Mesenteric fat pad (tissue), 1 donor: ENCODE results near the gene VRTN. TPM values are rescaled to one million over a fixed set of nuclear protein-coding genes. Genes with fewer than 3 reads are reported as not detected.
"Not testable (repeated sequence)": the region's sequence is repeated elsewhere in the genome, so short reads cannot be mapped to it uniquely, and the experiment has no call there.

ENCODE experiments used
- DNase-seq: peaks from one replicate; pipeline ENCODE4 v3.0.0-alpha.2; 2020; ENCODE audit warnings: low spot score
- long read RNA-seq: library from polyadenylated mRNA; unstranded; transcript quantifications from one replicate; pipeline ENCODE4 v2.0.0, GENCODE V29; 2020
- total RNA-seq: library from RNA; stranded (reverse); fragmentation: NEBNext Ultra II Directional; extraction: Animal tissue kit (Norgen Biotek cat#: 25700); gene quantifications from one replicate; pipeline ENCODE4 v1.2.1, GENCODE V29; 2021
- donor health status: DM: yes; HTN: yes; CAD: no.

VRTN gene, protein sequence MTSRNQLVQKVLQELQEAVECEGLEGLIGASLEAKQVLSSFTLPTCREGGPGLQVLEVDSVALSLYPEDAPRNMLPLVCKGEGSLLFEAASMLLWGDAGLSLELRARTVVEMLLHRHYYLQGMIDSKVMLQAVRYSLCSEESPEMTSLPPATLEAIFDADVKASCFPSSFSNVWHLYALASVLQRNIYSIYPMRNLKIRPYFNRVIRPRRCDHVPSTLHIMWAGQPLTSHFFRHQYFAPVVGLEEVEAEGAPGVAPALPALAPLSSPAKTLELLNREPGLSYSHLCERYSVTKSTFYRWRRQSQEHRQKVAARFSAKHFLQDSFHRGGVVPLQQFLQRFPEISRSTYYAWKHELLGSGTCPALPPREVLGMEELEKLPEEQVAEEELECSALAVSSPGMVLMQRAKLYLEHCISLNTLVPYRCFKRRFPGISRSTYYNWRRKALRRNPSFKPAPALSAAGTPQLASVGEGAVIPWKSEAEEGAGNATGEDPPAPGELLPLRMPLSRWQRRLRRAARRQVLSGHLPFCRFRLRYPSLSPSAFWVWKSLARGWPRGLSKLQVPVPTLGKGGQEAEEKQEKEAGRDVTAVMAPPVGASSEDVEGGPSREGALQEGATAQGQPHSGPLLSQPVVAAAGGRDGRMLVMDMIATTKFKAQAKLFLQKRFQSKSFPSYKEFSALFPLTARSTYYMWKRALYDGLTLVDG
- total RNA-seq, result not detected
- long read RNA-seq, result 0 reads

DNA sequence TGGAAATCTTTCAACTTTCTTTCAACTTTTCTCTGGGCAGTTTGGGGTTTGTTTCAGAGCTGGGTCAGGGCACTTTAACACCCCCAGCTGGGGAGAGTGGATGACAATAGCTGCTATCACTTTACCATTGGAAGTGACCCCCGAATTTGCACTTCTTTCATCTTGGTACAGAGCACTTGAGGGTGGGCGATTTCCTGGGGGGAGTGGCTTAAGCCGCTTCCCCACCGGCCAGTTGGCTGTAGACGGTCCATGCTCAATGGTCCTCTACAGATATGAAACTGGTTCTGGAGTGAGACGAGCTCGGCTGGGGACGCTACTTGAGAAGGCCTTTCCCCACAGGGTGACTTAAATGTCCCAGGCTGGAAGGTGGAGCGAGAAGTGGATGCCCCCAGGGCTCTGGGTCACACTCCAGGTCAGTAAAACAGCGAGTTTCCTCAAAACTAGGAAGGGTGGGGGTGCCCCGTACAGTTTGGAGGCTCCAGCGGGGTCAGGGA, at the start of gene VRTN:
Gene VRTN (plus strand): TSS at position 231 of the 494 bp plus-strand sequence. CDS start 8,313 bp downstream, outside the sequence.
- no peak for DNase-seq

DNA sequence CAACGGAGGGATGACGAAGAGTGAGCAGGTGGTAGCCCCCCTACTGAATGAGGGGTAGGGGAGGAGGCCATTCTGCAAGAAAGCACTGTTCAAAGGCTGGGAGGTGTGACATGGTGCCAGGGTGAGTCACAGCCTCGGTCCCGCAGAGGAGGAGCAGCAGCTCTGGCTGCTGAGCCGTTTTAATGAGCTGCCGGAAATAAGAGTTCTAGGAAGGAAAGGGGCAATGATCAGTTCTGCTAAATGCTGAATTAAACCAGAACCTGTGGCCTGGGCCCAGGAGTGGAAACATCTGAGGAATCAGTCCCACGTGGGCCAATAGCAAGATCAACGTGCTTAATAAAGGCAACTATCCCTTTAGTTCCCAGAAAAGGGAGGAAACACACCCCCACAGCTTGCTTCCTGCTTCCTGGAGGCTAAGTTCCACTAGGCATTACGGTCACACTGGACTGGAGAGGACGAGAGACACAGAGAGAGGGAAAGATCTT, 49.2 kb upstream of the VRTN start:
- no peak for DNase-seq

DNA sequence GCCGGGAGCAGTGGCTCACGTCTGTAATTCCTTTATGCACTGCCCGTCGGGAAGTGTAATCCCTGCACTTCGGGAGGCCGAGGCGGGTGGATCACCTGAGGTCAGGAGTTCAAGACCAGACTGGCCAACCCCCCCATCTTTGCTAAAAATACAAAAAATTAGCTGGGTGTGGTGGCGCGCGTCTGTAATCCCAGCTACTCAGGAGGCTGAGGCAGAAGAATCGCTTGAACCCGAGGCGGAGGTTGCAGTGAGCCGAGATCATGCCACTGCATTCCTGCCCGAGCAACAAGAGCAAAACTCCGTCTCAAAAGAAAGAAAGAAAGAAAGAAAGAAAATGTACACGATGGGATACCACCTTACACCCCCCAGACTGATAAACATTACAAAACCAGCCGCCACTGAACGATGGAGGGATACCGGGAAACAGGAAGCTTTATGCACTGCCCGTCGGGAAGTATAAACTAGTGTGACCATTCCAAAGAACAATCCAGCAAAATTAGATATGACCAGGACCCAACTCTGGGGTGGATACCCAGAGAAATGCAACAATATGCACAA, 46.6 kb upstream of the VRTN start:
- no peak for DNase-seq

DNA sequence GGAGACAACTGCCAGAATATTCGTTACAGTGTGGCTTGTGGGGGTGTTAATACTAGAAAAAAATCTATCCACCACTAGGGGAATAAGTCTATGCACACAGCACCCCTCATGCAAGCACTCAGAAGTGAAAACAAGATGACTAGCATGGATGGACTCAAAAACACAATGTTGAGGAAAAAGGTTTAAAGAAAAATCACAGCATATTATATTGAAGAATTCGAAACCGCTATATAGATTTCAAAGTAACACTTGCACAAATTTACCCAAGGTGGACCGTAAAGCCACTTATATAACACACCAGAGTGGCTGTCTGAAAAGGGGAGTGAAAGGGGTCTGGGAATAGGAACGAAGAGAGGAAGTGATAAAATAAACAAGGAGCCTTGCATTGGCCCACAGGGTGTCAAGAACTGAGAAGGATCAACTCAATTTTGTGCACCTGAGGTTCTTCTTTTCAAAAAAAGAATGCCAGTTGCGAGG, 46.1 kb upstream of the VRTN start:
- no peak for DNase-seq

DNA sequence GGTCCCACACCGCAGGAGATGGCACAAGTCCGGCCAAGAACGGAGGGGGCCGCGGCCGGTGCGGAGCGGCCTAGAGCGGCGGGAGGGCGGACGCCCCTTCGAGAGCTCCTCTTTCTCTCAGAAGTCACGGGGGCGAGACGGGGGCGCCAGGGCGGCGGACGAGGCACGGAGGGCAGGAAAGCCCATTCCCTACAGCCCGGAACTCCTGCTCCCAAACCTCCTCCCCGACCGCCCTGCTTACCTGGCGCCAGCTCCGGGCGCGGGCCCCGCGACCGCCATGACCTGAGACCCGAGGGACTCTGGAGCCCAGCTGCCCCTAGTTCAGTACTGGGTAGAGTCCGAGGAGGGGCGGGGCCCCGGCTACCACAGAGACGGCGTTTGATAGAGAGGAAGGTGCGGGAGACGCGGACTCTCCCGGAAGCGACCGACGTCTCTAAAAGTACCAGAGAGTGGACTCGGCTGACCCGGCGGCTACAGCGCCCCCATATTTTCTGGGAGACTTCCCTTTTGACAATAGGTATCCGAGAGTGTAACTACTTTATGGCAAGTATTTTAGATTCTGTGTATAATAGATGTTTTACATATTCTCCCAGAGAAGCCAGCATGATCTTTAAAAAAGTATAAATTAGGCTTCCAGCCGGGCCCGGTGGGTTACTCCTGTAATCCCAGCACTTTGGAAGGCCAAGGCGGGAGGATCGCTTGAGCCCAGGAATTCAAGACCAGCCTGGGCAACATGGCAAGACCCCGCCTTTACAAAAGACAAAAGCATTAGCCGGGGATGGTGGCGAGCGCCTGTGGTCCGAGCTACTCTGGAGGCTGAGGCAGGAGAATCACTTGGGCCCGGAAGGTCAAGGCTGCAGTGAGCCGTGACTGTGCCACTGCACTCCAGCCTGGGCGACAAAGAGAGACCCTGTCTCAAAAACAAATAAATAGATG, 45.4 kb upstream of the VRTN start, which contains the start of gene ABCD4:
Gene ABCD4 (minus strand): TSS at position 301 of the 936 bp plus-strand sequence. CDS start 22 bp downstream, at position 279.
- DNase-seq, result peak; percentile 96

DNA sequence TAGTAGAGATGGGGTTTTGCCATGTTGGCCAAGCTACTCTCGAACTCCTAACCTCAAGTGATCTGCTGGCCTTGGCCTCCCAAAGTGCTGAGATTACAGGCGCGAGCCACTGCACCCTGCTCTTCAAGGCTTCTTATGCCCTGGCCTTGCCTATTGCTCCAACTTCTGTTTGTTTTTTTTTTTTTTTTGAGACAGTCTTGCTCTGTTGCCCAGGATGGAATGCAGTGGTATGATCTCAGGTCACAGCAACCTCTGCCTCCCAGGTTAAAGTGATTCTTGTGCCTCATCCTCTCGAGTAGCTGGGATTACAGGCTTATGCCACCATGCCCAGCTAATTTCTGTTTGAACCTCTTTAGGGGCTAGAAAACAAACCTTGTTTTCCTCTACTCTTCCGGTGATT, 39.6 kb upstream of the VRTN start:
- no peak for DNase-seq

DNA sequence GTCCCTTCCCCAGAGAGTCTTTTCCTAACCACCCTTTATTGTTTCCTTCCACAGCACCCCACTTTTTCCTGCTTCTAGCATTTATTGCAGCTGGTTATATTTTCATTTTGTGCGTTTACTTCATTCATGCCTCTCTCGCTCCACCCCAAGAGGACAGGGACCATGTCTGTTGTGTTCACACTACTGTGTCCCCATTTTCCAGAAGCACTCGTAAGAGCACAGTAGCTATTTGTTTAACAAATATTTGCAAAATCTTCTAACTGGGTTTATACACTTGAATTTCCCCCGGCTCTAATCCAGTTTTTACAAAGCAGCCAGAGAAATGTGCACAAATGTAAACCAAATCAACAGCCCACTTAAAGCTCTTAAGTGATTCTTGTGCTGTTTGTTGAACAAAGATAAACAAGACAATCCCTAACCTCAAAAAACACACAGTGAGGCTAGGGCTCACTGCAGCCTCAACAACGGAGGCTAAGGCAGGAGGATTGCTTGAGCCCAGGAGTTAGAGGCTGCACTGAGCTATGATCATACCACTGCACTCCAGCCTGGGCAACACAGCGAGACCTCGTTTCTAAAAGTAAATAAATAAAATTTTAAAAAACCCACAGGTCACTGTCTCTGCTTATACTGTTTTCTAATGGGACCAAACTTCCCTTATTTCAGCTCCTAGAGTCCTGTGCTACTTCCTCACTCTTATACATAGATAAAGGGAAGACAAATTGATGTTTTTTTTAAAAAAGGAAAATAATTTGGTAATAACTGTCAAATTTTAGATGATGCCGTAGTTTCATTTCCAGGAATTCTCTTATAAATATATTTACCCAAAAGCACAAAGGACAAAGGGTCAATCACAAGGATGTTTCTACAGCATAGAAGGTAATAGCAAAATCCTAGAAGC, 38.9 kb upstream of the VRTN start:
- no peak for DNase-seq

DNA sequence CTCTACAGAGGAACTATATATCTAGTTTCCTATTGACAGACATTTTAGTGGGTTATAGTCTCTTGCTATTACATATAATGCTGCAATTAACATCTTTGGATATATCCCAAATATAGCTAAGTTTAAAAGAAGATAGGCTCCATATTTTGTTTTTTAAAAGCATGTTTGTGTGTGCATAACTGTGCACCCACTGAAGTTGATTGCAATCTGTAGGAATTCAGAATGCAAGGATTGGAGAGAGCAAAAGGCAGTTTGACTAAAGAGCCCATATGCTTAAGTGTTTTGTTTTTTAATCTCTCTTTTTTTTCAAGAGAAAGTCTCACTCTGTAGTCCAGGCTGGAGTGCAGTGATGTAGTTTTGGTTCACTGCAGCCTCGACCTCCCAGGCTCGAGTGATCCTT, 36.1 kb upstream of the VRTN start:
- DNase-seq, result no peak

DNA sequence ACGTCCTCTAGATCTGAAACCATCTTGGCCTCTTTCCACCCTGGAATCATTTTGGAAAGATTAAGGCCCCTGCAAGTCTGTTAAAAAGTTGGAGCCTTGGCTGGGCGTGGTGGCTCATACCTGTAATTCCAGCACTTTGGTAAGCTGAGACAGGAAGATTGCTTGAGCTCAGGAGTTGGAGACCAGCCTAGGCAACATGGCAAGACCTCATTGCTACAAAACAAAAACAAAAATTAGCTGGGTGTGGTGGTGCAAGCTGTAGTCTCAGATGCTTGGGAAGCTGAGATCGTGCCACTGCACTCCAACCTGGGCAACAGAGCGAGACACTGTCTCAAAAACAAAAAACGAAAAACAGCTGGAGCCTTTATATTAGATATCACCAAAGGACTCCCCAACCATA, 34.7 kb upstream of the VRTN start:
- no peak for DNase-seq

DNA sequence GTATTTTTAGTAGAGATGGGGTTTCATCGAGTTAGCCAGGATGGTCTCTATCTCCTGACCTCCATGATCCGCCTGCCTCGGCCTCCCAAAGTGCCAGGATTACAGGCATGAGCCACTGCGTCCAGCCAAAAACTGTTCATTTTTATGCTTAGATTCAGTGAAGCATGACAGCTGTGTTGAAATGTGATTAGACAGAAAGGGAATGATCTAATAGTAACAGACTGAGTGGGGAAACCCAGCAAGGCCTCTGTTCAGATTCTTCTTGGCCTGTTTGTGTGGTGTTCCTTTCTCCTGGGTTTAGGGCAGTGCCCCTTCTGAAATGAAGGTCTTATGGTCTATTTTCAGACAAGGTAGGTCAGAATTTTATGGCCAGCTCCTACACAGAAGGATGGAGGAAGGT, 33.7 kb upstream of the VRTN start:
- DNase-seq, result no peak

DNA sequence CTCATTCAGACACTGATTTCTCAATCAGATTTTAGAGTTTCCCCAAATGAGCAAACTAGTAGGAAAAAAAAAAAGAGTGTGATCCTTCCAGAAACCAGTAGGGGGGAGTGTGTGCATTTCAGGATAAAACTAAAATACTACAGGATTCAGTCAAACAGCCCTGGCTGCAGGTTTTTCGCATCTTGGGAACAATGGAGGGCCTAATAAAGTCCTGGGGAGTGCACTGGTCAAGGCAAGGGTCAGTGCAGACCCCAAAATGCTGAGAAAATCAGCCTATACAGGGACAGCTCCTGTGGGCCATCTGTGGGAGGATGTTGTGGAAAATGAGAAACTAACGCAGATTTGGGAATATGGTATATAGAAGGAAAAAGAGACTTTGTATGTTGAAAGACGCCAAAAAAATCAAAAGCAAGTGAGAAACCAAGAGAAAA, 23.3 kb upstream of the VRTN start:
- no peak for DNase-seq

DNA sequence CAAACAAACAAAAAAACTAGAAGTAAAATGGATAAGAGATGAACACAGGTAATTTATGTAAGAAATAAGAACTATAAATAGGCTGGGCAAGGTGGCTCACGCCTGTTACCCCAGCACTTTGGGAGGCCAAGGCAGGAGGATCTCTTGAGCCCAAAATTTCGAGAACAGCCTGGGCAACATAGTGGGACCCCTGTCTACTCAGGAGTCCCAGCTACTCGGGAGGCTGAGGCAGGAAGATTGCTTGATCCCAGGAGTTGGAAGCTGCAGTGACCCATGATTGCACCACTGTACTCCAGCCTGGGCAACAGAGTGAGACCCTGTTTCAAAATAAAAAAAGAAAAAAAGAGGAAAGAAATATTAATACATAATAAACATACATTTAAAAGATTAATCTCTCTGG, 22.8 kb upstream of the VRTN start:
- no peak for DNase-seq

DNA sequence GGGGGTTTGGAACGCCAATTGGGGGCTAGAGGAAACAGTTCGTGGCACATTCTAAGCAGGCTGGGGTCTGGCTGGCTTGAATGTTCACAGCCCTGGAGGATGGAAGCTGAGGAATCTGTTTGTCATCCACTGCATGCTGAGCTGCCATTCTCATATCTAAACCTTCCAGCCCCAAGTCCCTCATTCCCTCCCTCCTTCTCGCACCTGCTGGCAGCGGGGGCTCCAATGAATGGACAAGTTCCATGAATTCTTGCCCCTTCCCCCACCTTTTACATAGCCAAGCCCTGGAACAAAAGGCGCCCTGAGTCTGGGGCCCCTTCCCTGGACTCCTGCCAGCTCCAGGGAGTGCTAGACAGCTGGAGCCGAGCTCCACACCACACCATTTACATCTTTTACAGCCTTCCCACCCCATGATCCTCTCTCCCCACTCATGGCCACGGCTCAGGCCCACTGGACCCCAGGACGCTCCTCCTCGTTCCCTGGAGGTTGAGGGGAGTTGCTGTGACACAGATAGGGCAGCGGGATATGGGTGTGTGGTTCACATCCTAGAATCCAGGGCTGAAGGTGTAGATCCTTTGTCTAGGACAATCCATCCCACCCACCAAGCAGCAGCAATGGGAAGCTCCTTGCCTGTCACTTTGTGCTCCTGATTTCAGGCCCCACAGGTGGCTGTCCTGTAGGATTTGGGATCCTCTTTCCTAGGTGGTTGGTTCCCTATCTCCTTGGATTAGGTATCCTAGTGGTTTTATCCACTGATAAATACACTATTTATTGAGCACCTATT, 21.7 kb upstream of the VRTN start:
- DNase-seq, result no peak

DNA sequence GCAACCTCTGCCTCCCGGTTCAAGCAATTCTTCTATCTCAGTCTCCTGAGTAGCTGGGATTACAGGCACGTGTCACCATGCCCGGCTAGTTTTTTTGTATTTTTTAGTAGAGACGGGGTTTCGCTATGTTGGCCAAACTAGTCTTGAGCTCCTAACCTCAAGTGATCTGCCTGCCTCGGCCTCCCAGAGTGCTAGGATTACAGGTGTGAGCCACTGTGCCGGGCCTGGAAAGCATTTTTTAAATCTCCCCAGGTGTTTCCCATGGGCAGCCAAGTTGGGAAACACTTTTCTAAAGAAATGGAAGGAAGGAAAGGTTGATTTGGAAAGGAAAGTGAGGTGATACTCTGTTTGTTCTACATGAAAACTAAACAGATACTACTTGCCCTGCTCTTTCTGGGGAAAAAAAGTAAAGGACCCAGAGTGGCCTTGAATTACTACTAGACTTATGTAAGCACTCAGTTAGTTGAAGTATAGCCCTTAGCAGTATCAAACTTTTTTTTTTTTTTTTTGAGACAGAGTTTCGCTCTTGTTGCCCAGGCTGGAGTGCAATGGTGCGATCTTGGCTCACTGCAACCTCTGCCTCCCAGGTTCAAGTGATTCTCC, 18.2 kb upstream of the VRTN start:
- DNase-seq, result not testable (repeated sequence)

DNA sequence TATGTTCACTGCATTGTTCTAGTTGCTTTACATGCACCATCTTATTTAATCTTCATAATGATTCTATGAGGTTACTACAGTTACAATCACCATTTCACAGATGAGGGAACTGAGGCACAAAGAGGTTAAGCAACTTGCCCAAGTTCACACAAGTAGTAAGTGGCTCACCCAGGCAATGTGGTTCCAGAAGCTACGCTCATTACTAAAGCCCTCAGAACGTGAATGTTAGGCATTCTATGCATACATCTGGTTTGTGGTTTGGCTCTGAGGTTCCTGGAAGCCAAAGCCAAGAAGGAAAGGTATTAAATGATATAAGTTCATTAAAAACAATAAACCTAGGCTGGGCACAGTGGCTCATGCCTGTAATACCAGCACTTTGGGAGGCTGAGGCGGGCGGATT, 14.4 kb upstream of the VRTN start:
- DNase-seq, result no peak

DNA sequence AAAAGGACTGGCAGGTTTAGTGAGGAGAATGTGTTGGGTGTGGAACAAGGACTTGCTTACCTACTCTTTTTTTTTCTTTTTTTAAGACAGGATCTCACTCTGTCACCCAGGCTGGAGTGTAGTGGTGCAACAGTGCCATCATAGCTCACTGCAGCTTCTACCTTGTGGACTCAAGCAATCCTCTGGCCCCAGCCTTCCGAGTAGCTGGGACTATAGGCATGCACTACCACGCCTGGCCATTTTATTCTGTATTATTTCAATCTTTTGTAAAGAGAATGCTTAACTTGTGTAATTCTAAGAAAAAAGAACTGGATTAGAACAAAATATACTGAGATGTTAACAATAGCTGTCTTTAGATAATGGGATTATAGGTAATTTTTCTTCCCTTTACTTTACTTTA, 1.9 kb upstream of the VRTN start:
- no peak for DNase-seq

DNA sequence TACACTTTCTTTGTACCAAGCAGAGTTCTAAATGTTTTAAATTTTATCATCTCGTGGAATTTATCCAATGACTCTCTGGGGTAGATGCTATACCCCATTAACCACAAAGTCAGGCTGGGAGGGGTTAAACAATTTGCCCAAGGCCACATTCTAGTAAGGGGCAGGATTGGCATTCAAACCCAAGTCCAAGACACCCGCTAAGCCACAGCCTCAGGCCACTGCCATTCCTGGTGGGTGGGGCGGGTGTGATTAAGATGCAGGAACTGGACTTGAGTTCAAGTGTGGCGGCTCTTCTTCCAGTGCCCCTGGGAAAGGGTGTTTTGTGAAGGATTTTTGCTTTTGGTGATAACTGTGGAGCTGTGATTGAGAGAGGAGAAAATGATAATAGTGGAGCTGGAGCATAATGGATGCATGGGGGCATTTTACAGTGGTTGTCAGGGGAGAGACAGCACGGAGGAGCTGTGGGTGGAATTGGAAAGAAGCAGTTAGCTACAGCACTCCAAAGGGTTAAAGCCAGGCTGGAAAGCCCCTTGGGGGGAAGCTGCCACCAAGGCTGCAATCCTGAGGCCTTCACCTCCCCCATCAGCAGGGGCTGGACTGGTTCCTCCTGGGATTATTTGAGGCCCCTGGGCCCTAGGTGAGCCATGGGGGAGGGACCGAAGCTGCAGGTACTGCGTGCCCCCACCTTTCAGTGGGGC, 1.0 kb upstream of the VRTN start:
- DNase-seq, result no peak

DNA sequence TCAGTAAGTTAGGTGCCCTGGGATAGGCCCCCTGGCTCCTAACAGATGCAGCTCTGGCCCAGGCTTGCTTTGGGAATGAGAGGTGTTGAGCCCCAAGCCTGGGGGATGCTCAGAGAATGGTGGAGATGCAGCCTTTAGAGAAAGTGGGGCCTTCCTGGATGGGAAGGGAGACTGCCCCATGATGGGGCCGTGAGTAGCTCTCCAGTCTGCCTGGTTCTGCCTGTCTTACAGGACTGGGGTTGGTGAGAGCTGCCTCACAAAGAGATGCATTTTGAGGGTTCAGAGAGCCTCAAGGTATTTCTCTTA, 523 bp upstream of the VRTN start:
- no peak for DNase-seq
